IMR-90 (cell line): ENCODE results near the gene CLEC2D. TPM values are rescaled to one million over a fixed set of nuclear protein-coding genes. Genes with fewer than 3 reads are reported as not detected.

Source experiments
- ATAC-seq: fragments of 200-7000 bp; cut with Tn5 transposase; 2 replicates; pipeline ENCODE4 v1.9.1; 2020; ENCODE audit warnings: low read depth, mild to moderate bottlenecking, moderate library complexity
- BruUV-seq: library from RNA; stranded (reverse); fragments of 400-500 nt; replicated peaks from 2 replicates; lab custom pipeline; 2021; lab: Mats Ljungman, UMichigan
- CTCF ChIA-PET: fragments of 300-600 bp; formaldehyde crosslinking; extraction: SDS; loops from one replicate; lab custom pipeline; 2021; ENCODE audit warnings: antibody characterized with exemption; lab: Yijun Ruan, JAX
- POLR2A ChIA-PET: fragments of 300-600 bp; sonication (Branson Sonifier 250); formaldehyde crosslinking; loops from one replicate; lab custom pipeline; 2022; ENCODE audit warnings: antibody characterized with exemption; ENCODE audit not compliant: unreplicated experiment; lab: Charles Lee
- DNase-seq: peaks from one replicate; pipeline ENCODE4 v3.0.0; 2013
- H2AFZ ChIP-seq: replicated peaks from 2 replicates; pipeline ENCODE3; 2013; ENCODE audit warnings: low read length, mild to moderate bottlenecking; ENCODE audit not compliant: poor library complexity
- H2AK5ac ChIP-seq: 2 replicates; pipeline ENCODE4 v1.6.1; 2013; ENCODE audit warnings: low read depth, low read length, inconsistent platforms
- H2AK9ac ChIP-seq: replicated peaks from 2 replicates; pipeline ENCODE3; 2013; ENCODE audit warnings: mild to moderate bottlenecking, low read depth, low read length, moderate library complexity; ENCODE audit not compliant: poor library complexity
- H2BK120ac ChIP-seq: 2 replicates; pipeline ENCODE4 v1.6.1; 2013; ENCODE audit warnings: low read depth, low read length, inconsistent platforms
- H2BK15ac ChIP-seq: 3 replicates; pipeline ENCODE4 v1.6.1; 2013; ENCODE audit warnings: low read depth, low read length, inconsistent platforms
- H2BK20ac ChIP-seq: 2 replicates; pipeline ENCODE4 v1.6.1; 2013; ENCODE audit warnings: low read depth, mild to moderate bottlenecking, inconsistent platforms, low read length, moderate library complexity
- H2BK5ac ChIP-seq: 2 replicates; pipeline ENCODE4 v1.6.1; 2013; ENCODE audit warnings: mild to moderate bottlenecking, low read depth, low read length, inconsistent platforms; ENCODE audit not compliant: poor library complexity, severe bottlenecking
- H3K14ac ChIP-seq: replicated peaks from 2 replicates; pipeline ENCODE4 v1.6.1; 2013; ENCODE audit warnings: low read depth, low read length, inconsistent platforms
- H3K18ac ChIP-seq: 2 replicates; pipeline ENCODE4 v1.6.1; 2013; ENCODE audit warnings: low read depth, low read length, control low read depth
- H3K23ac ChIP-seq: 2 replicates; pipeline ENCODE4 v1.6.1; 2013; ENCODE audit warnings: low read depth, low read length, inconsistent platforms
- H3K27ac ChIP-seq: 2 replicates; pipeline ENCODE4 v1.5.1; 2013; ENCODE audit warnings: mild to moderate bottlenecking, control low read depth, low read length; ENCODE audit not compliant: insufficient read depth
- H3K27me3 ChIP-seq: 2 replicates; pipeline ENCODE4 v1.6.1; 2013; ENCODE audit warnings: low read length; ENCODE audit not compliant: control insufficient read depth, insufficient read depth
- H3K36me3 ChIP-seq: 2 replicates; pipeline ENCODE4 v1.6.1; 2013; ENCODE audit warnings: low read length, mixed read lengths; ENCODE audit not compliant: control insufficient read depth, insufficient read depth
- H3K4ac ChIP-seq: 2 replicates; pipeline ENCODE4 v1.6.1; 2013; ENCODE audit warnings: low read depth, low read length, inconsistent platforms
- H3K4me1 ChIP-seq: 2 replicates; pipeline ENCODE4 v1.6.1; 2013; ENCODE audit warnings: low read length, mixed read lengths; ENCODE audit not compliant: control insufficient read depth, insufficient read depth
- H3K4me2 ChIP-seq: 2 replicates; pipeline ENCODE4 v1.6.1; 2013; ENCODE audit warnings: low read depth, mild to moderate bottlenecking, control low read depth, low read length, moderate library complexity
- H3K4me3 ChIP-seq: 2 replicates; pipeline ENCODE4 v1.5.1; 2013; ENCODE audit warnings: low read depth, mild to moderate bottlenecking, control low read depth, low read length, moderate library complexity; ENCODE audit not compliant: insufficient read depth
- H3K56ac ChIP-seq: 2 replicates; pipeline ENCODE4 v1.6.1; 2013; ENCODE audit warnings: low read length, inconsistent platforms; ENCODE audit not compliant: insufficient read depth; ENCODE audit errors: extremely low read depth
- H3K79me1 ChIP-seq, 2 experiments: 2 replicates each; pipeline ENCODE4 v1.6.1; 2013; ENCODE audit warnings: low read length in 2 of 2, inconsistent platforms in 1 of 2, low read depth in 1 of 2
- H3K9ac ChIP-seq: 2 replicates; pipeline ENCODE4 v1.6.1; 2013; ENCODE audit warnings: low read depth, low read length, control low read depth
- H3K9me1 ChIP-seq: 2 replicates; pipeline ENCODE4 v1.6.1; 2013; ENCODE audit warnings: low read length, inconsistent platforms; ENCODE audit not compliant: insufficient read depth
- H3K9me3 ChIP-seq: 2 replicates; pipeline ENCODE4 v1.6.1; 2013; ENCODE audit warnings: low read length; ENCODE audit not compliant: control insufficient read depth, insufficient read depth
- H4K20me1 ChIP-seq: 2 replicates; pipeline ENCODE4 v1.6.1; 2013; ENCODE audit warnings: low read length, inconsistent platforms; ENCODE audit not compliant: insufficient read depth
- H4K5ac ChIP-seq: 2 replicates; pipeline ENCODE4 v1.6.1; 2013; ENCODE audit warnings: mild to moderate bottlenecking, low read depth, low read length, control low read depth
- H4K8ac ChIP-seq, 2 experiments: 2 replicates each; pipeline ENCODE4 v1.6.1; 2013; ENCODE audit warnings: low read depth in 2 of 2, low read length in 2 of 2, control low read depth in 1 of 2, inconsistent platforms in 1 of 2
- H4K91ac ChIP-seq: 2 replicates; pipeline ENCODE4 v1.6.1; 2013; ENCODE audit warnings: low read depth, low read length, inconsistent platforms; ENCODE audit not compliant: insufficient read depth
- CEBPB ChIP-seq: IDR thresholded peaks from 2 replicates; pipeline ENCODE4 v1.6.1; 2012; ENCODE audit warnings: low read depth, low read length, improper control_type of control experiment
- MAZ ChIP-seq: IDR thresholded peaks from 2 replicates; pipeline ENCODE4 v1.6.1; 2012; ENCODE audit warnings: low read depth, mild to moderate bottlenecking, low read length, improper control_type of control experiment, moderate library complexity, borderline replicate concordance
- MXI1 ChIP-seq: IDR thresholded peaks from 2 replicates; pipeline ENCODE4 v1.6.1; 2012; ENCODE audit warnings: low read depth, mild to moderate bottlenecking, low read length, moderate library complexity, borderline replicate concordance
- NFE2L2 ChIP-seq: fragments of 150-350 bp; IDR thresholded peaks from 2 replicates; pipeline ENCODE4 v1.6.1; 2016; ENCODE audit warnings: low read depth, mild to moderate bottlenecking, low read length
- POLR2A ChIP-seq: IDR thresholded peaks from 2 replicates; pipeline ENCODE4 v1.6.1; 2012; ENCODE audit warnings: mild to moderate bottlenecking, low read depth, low read length
- RAD21 ChIP-seq: IDR thresholded peaks from 2 replicates; pipeline ENCODE4 v1.6.1; 2012; ENCODE audit warnings: low read length, improper control_type of control experiment
- WGBS, 2 experiments: methylation state at CpG; one replicate each; pipeline versions ENCODE4 v1.1.5 to v1.1.7; 2013; ENCODE audit warnings: missing lambda C conversion rate in 2 of 2; ENCODE audit not compliant: insufficient read length in 1 of 2; ENCODE audit errors: extremely low coverage in 2 of 2; 5-methylcytosine and 5-hydroxymethylcytosine counted together
- dilution Hi-C: fragments of 300-500 bp; cut with HindIII; formaldehyde crosslinking; loops from one replicate; pipeline ENCODE4 v1.14.3; 2018; ENCODE audit warnings: low sequenced_read_pairs; ENCODE audit not compliant: unreplicated experiment
- in situ Hi-C: fragments of 300-500 bp; cut with MboI; formaldehyde crosslinking; loops from 3 replicates; pipeline ENCODE4 v1.14.3; 2019; ENCODE audit warnings: low sequenced_read_pairs, inconsistent platforms, mixed read lengths
- intact Hi-C: fragments of 100-400 bp; cut with micrococcal nuclease; formaldehyde crosslinking; loops from 2 replicates; pipeline ENCODE4 v1.10.0; 2022
- polyA plus RNA-seq, 3 experiments: library from polyadenylated mRNA; depleted of rRNA; stranded (reverse); fragments of >200 nt; gene quantifications; 2 replicates each; pipeline ENCODE4 v1.2.3, GENCODE V29; 2012; ENCODE audit warnings: low replicate concordance in 1 of 3
- total RNA-seq: library from RNA; depleted of rRNA; stranded (reverse); fragments of >200 nt; gene quantifications from 2 replicates; pipeline ENCODE4 v1.2.3, GENCODE V29; 2012
- TF ChIP-seq, protein P1 (sequence below): fragments of 150-350 bp; IDR thresholded peaks from 2 replicates; pipeline ENCODE4 v1.6.1; 2017; ENCODE audit warnings: mild to moderate bottlenecking, antibody characterized with exemption, low read length, low read depth
- TF ChIP-seq, protein P2 (sequence below): fragments of 150-350 bp; IDR thresholded peaks from 2 replicates; pipeline ENCODE4 v1.6.1; 2016; ENCODE audit warnings: low read depth, mild to moderate bottlenecking, low read length, moderate library complexity, borderline replicate concordance
- TF ChIP-seq, protein P3 (sequence below): conservative IDR thresholded peaks from 2 replicates; pipeline ENCODE4 v1.5.1; 2012; ENCODE audit warnings: mild to moderate bottlenecking, low read depth, low read length, improper control_type of control experiment

Gene CLEC2D
- total and polyA plus RNA-seq, 2 of the 4 experiments (the other 2 are of a cell fraction), result 0.72 to 1.2 TPM

DNA sequence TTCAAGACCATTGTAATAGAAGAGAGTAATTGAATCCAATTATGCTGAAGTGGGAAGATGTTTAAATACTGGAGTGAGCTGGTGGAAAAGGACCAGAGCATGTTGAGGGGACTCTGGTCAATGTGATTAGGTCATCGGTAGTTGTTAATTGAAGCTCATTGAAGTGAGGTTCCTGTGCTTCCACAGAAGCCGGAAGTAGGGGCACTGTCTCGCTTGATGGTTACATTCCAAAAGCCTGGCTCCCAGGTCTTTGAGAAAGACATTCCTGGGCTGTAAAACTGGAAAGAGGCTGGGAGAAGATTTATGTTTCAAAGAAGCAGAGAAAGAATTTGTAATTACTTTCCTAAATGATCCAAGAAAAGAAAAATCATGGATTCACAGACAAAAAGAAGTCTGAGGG is 75.7 kb downstream of the CLEC2D start:
- Histone ChIP-seq H3K4me3 (no peak overlapping the region), H4K91ac (no peak overlapping the region), H2AFZ (no peak overlapping the region), H2BK20ac (no peak overlapping the region), H3K14ac (no peak overlapping the region), H2AK9ac (no peak overlapping the region), H3K4ac (no peak overlapping the region), H3K4me1 (no peaks in the 10 kb centered on the region), H3K18ac (no peak overlapping the region), H3K79me1 (no peaks in the 10 kb centered on the region), H4K20me1 (no peaks in the 10 kb centered on the region), H3K9me3 (no peaks in the 10 kb centered on the region), H2AK5ac (no peak overlapping the region), H3K9me1 (no peaks in the 10 kb centered on the region), H3K56ac (no peak overlapping the region), H3K27me3 (peaks cover 14% of the 10 kb centered on the region), H4K8ac (no peak overlapping the region), H3K4me2 (no peak overlapping the region), H2BK15ac (no peak overlapping the region), H3K27ac (no peak overlapping the region), H4K5ac (no peak overlapping the region), H3K9ac (no peak overlapping the region), H3K36me3 (no peaks in the 10 kb centered on the region), H2BK5ac (no peak overlapping the region), H3K23ac (no peak overlapping the region), H2BK120ac (no peak overlapping the region)
- dilution Hi-C loops, result no loop called here
- in situ Hi-C loops, result loop anchor here (5.0 kb wide), 1 partner anchor 182 kb away; no protein-coding TSS in a partner anchor
- intact Hi-C loops, result loop anchor here (10.0 kb wide), 1 partner anchor 470 kb away; the partner anchor contains the start of gene GABARAPL1
- BruUV-seq, result no TSS peak
- TF ChIP-seq MAZ (no peak), CEBPB (no peak), MXI1 (no peak), POLR2A (no peak), RAD21 (no peak), NFE2L2 (no peak)
- TF ChIP-seq, protein P1, sequence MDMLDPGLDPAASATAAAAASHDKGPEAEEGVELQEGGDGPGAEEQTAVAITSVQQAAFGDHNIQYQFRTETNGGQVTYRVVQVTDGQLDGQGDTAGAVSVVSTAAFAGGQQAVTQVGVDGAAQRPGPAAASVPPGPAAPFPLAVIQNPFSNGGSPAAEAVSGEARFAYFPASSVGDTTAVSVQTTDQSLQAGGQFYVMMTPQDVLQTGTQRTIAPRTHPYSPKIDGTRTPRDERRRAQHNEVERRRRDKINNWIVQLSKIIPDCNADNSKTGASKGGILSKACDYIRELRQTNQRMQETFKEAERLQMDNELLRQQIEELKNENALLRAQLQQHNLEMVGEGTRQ, result no peak
- TF ChIP-seq, protein P2, sequence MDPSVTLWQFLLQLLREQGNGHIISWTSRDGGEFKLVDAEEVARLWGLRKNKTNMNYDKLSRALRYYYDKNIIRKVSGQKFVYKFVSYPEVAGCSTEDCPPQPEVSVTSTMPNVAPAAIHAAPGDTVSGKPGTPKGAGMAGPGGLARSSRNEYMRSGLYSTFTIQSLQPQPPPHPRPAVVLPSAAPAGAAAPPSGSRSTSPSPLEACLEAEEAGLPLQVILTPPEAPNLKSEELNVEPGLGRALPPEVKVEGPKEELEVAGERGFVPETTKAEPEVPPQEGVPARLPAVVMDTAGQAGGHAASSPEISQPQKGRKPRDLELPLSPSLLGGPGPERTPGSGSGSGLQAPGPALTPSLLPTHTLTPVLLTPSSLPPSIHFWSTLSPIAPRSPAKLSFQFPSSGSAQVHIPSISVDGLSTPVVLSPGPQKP, result no peak
- TF ChIP-seq, protein P3, sequence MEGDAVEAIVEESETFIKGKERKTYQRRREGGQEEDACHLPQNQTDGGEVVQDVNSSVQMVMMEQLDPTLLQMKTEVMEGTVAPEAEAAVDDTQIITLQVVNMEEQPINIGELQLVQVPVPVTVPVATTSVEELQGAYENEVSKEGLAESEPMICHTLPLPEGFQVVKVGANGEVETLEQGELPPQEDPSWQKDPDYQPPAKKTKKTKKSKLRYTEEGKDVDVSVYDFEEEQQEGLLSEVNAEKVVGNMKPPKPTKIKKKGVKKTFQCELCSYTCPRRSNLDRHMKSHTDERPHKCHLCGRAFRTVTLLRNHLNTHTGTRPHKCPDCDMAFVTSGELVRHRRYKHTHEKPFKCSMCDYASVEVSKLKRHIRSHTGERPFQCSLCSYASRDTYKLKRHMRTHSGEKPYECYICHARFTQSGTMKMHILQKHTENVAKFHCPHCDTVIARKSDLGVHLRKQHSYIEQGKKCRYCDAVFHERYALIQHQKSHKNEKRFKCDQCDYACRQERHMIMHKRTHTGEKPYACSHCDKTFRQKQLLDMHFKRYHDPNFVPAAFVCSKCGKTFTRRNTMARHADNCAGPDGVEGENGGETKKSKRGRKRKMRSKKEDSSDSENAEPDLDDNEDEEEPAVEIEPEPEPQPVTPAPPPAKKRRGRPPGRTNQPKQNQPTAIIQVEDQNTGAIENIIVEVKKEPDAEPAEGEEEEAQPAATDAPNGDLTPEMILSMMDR, result no peak
- WGBS, 2 experiments, result 90% methylated on average over 2 of the region's 3 CpGs; no CpG with 5 or more reads in 1 of the 2 experiments
- ChIA-PET CTCF (no interaction called here), POLR2A (no interaction called here)
- DNase-seq, result no peak
- ATAC-seq, result no peak
